GM21381 (cell line): Measurements from ENCODE around the gene ADCY2.

ENCODE experiments used
- ATAC-seq: cut with Tn5 transposase; IDR thresholded peaks from one replicate; pipeline ENCODE4 v1.9.1; 2021; ENCODE audit warnings: mild to moderate bottlenecking, moderate library complexity; ENCODE audit not compliant: unreplicated experiment

ADCY2 gene

DNA sequence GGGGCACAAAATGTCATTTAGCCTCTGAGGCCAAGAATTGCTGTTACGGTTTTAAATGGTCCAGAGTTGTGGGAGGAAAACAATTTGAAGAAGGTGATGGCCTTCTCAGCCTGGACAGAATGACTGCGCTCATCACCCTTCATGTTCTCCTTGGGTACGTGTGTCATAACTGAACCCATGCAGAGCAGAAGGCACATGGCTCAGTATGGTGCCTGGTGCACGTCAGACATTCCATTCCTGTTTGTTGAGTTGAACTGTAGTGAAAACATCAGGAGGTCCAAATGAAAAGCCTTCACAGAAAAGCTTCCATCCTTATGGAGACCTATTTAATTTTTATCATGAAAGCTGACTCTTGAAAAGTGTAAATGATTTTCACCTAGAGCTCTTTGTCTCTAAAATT is 321.8 kb downstream of the ADCY2 start:
- ATAC-seq, result no peak

DNA sequence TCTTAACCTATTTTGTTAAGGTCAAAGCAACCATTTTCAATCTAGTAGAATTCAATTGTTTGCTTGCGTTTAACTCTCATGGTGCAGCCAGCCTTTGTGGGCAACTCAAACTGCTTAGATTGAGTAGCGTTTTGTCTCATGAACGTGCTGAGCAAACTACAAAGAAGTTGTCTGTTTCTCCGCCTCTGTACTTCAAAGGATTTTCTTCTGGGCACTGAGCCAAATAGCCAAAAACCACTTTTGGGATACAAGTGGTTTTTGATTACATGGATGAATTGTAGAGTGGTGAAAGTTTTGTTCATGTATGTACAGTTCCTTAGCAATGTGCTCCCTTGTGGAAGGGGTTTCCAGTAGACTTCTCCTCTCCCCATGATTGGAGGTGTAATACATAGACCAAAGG is 332.1 kb downstream of the ADCY2 start:
- ATAC-seq, result no peak

DNA sequence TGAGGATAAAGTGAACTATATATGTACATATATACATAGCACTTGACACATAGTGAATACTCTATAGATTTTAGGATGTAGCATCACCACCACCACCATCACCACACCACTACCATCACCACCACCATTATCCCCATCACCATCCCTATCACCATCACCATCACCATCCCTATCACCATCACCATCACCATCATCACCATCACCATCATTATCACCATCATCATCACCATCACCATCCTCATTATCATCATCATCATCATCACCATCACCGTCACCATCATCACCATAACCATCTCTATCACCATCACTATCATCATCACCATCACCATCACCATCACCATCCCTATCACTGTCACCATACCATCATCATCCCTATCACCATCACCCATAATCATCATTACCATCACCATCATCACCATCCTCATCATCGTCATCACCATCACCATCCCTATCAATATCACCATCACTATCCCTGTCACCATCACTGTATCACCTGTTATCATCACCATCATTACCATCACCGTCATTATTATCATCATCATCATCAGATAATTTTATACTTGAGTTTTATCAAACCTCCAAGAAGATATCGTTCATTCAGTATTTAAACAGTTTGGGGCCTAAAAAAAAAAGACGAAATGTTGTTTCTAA is 345.6 kb downstream of the ADCY2 start:
- no peak for ATAC-seq

DNA sequence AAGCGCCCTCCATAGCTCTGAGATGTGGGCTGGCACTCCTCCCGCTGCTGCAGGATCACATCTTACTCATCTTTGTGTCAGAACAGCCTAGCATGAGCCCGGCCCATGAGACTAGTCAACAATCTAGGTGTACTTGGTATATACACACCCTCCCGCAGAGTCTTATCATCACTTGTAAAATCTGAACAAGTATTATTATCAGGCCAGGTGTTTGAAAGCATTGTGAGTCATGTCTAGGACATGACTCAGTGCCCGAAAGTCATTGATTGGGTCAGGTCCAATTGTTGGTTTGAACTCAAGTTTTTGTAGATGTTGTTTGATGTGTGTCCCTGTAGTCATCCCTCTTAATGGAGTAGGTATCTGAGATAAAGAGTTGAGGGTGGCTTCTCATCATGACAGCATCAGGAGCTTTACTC is 346.3 kb downstream of the ADCY2 start:
- ATAC-seq, result no peak

- ATAC-seq, result no peak
Observed at GRCh38 chr5:7745882-7746610, 350.1 kb downstream of the ADCY2 start.

GRCh38 chr5:7747728-7748127 is 351.8 kb downstream of the ADCY2 start:
- ATAC-seq, result no peak

GRCh38 chr5:7749626-7750025 is 353.7 kb downstream of the ADCY2 start:
- no peak for ATAC-seq

DNA sequence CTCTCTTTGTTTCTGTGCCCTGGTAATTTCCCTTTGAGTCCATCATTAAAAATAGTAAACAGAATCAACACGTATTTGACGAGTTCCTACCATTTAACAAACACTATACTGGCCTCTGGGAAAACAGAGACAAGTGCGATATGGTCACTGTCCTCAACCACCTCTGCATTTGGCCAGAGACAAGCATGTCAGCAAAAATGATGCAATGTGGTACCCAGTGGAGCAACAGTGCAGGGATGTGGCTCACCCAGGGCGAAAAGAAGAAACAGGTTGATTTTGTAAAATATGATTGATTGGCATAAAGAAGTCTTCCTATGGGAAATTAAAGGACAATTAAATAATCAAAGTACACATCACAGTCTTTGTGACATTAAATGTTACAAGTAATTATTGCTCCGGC is 355.9 kb downstream of the ADCY2 start:
- ATAC-seq, result no peak

GRCh38 chr5:7753181-7753580 is 357.2 kb downstream of the ADCY2 start:
- no peak for ATAC-seq

DNA sequence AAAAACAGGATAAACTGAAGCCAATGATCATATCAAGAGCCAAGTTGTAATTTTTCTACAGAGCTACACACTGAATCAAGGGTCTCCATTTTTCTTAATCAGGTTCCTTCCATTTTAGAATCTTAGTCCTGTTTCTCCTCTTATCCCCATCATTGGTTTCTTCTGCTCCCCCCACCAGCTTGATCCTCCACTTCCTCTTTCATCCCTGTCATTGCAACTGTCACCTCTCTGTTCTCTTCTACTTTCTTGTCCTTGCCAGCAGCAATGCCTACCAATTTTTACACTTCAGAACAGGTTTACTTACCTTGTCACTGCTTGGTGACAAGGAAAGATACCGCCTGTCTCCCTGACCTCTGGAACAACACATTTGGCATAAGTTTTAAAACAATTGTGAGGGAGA is 357.7 kb downstream of the ADCY2 start:
- no peak for ATAC-seq

GRCh38 chr5:7754490-7754889 is 358.6 kb downstream of the ADCY2 start:
- ATAC-seq, result no peak

GRCh38 chr5:7754997-7755596 is 359.2 kb downstream of the ADCY2 start:
- peak; percentile 89 for ATAC-seq

DNA sequence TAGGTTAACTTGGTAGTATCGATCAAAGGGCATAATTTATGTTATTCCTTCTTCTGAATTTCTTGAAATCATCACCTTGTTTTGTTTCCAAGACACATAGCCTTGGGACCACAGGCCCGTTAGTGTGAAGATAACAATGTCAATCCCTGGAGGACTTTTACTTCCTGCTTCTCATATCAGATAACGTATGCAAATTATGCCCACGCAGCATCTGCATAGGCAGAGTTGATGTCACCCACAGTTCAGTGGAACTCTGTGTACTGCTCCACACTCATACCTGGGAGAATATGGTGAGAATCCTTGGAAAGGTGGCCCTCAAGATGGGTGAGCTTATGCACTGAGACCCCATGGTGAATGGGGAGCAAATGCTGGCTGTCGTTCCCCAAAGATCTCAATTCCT is 360.0 kb downstream of the ADCY2 start:
- ATAC-seq, result no peak

- ATAC-seq, result no peak
Observed at GRCh38 chr5:7756453-7756852, 360.5 kb downstream of the ADCY2 start.

- ATAC-seq, result no peak
Observed at GRCh38 chr5:7759257-7759871, 363.4 kb downstream of the ADCY2 start.

DNA sequence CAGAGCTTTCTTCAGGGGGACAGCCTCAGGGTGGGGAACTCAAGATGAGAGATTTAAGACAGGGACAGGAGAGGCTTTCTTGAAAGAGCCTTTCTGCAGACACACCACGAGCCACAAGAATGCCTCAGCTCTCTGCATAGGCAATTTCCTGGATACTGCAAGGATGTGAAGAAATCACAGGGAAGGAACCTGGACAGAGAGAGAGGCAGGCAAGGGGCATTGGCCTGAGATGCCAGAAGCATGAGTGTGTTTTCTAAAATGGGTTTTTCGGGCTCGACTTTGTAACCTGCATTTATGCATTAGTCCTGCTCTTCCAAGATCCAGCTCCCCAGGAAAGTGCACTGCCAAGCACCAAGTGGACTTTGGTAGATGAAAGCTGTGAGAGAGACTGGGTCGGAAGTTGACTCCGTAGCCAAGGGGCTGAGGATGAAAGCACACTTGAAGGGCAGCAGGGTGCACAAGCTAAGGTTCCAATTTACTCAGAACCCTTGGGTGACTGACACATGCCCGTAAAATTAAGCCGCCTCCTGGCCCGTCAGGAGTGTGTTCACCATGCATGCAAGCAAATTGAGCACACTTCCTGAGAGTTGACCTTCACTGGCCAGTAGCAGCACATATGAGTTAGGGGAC is 364.1 kb downstream of the ADCY2 start:
- no peak for ATAC-seq

DNA sequence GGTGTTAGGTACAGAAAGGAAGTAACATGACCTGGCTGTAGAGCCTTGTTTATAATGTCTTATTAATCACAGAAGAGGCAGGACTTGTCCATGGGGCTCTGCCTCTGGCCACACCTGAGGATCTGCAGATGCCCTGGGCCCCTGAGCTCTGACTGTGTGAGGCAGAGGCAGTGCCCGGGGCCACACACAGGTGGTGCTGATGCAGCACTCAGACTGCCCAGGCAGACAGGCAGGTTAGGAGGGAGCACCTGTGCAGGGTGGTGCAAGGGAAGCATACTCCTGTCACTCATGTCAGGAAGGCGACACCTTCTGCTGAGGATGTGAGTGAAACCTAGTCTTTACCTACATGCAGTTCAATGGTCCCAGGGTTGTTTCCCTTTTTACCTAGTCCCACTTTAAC is 366.3 kb downstream of the ADCY2 start:
- no peak for ATAC-seq

GRCh38 chr5:7763621-7764072 is 367.7 kb downstream of the ADCY2 start:
- ATAC-seq, result no peak

DNA sequence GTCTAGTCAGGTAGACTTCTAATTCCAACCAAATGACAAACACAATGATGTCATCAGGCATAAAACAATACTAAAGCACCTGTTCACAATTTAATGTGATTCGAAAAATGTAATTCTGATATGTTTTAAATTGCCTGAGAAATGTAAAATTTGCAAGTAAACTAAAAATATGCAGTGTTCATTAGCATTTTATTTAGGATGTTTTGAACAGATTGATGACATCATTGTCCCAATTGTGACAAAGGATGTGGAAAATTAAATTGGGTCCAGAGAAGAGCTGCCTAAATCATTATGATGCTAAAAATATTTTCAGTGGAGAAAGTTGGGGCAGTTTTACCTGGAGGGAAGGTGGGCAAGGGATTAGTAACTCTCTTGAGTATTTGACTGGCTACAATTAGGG is 368.5 kb downstream of the ADCY2 start:
- no peak for ATAC-seq

GRCh38 chr5:7770436-7770835 is 374.5 kb downstream of the ADCY2 start:
- ATAC-seq, result no peak

DNA sequence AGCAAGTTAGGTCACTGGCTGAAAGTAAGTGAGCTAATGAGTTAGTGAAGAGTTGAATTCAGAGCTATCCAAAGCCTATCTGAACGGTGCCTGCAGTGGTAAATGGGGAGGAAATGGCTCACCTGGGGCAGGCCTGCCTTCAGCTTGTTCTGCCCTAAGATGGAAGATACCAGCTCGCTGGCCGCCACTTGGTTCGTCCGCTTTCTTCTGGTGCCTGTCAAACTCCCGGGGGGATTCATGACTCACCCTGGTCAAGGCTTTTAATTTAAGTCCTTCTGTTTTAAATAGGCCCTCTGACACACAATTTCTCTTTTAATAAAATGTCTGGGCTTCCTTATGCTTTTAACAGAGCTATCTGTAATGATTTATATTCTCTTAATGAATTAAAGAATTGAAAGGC is 376.2 kb downstream of the ADCY2 start:
- ATAC-seq, result no peak
